Colonic mucosa (tissue), 4 donors: Measurements from ENCODE around the gene ZNF692. TPM values are rescaled to one million over a fixed set of nuclear protein-coding genes. Genes with fewer than 3 reads are reported as not detected.
A peak's percentile ranks its signal among the peaks of the same experiment; 100 is the strongest.

ENCODE experiments used
- DNase-seq: peaks from one replicate; pipeline ENCODE4 v3.0.0-alpha.2; 2020
- H3K27ac ChIP-seq: fragments of 200-600 bp; one replicate; pipeline ENCODE4 v1.8.0; 2021
- H3K27me3 ChIP-seq: fragments of 200-600 bp; one replicate; pipeline ENCODE4 v1.8.0; 2021
- H3K36me3 ChIP-seq: fragments of 200-600 bp; one replicate; pipeline ENCODE4 v1.8.0; 2021
- H3K4me1 ChIP-seq: fragments of 200-600 bp; one replicate; pipeline ENCODE4 v1.8.0; 2021; ENCODE audit warnings: mild to moderate bottlenecking
- H3K4me3 ChIP-seq: fragments of 200-600 bp; one replicate; pipeline ENCODE4 v1.8.0; 2021
- H3K9ac ChIP-seq, 2 donors: one replicate each; pipeline ENCODE4 v1.7.0; 2013; ENCODE audit warnings: control low read depth in 2 of 2, low read depth in 2 of 2, low read length in 2 of 2
- H3K9me3 ChIP-seq: fragments of 200-600 bp; one replicate; pipeline ENCODE4 v1.8.0; 2021
- CTCF ChIP-seq: fragments of 200-600 bp; IDR thresholded peaks from one replicate; pipeline ENCODE4 v1.8.0; 2022; ENCODE audit warnings: antibody characterized with exemption, mild to moderate bottlenecking
- intact Hi-C: fragments of 100-400 bp; cut with DNase I; formaldehyde crosslinking; loops from one replicate; pipeline ENCODE4 v1.14.1; 2022
- microRNA-seq: library from miRNA; unstranded; fragments of <30 nt; microRNA quantifications from one replicate; pipeline ENCODE4, GENCODE V29; 2019
- total RNA-seq, 2 donors: library from RNA; stranded (reverse); fragmentation: NEBNext Ultra II Directional in 1 of 2; extraction: Animal tissue kit (Norgen Biotek cat#: 25700) in 1 of 2; gene quantifications; one replicate each; pipeline ENCODE4 v1.2.1, GENCODE V29; 2021
- donor health status: healthy.
- donor health status: DM: no; HTN: no; CAD: no.
- donor health status: DM: no; HTN: no; CAD: no.

Gene ZNF692
- total RNA-seq, 2 donors from 2014 or later, result 20.9 to 46.9 TPM

GRCh38 chr1:248802454-248802853 lies 56.4 kb downstream of the ZNF692 start:
- DNase-seq, result peak; percentile 67
- no peak overlapping the region for H3K9ac ChIP-seq
- TF ChIP-seq CTCF, result no peak
- no peaks in the 10 kb centered on the region for H3K27me3 ChIP-seq
- H3K4me3 ChIP-seq, result no peak overlapping the region
- peaks cover 10% of the 10 kb centered on the region for H3K4me1 ChIP-seq
- intact Hi-C loops, result no loop called here
- no peaks in the 10 kb centered on the region for H3K9me3 ChIP-seq
- peak overlapping the region; percentile 44 for H3K27ac ChIP-seq
- no peaks in the 10 kb centered on the region for H3K36me3 ChIP-seq

DNA sequence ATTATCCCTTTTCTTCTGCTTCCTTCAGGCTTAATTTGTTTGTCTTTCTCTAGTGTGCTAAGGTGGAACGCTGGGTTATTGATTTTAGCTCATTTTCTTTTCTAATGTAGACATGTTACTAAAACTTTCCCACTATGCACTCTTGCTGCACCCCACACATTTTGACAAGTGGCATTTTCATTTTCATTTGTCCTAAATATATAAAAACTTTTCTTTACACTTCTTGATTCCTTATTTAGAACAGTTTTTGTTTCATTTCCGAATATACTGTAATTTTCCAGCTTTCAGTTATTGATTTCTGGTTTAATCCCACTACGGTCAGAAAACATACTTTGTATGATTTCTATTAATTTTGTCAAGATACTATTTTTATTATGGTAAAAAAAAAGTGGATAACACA lies 58.4 kb downstream of the ZNF692 start:
- H3K36me3 ChIP-seq, result no peaks in the 10 kb centered on the region
- peaks cover 8% of the 10 kb centered on the region for H3K4me1 ChIP-seq
- DNase-seq, result no peak
- H3K27ac ChIP-seq, result no peak overlapping the region
- no peak for TF ChIP-seq CTCF
- no peak overlapping the region for H3K9ac ChIP-seq
- H3K4me3 ChIP-seq, result no peak overlapping the region
- H3K27me3 ChIP-seq, result no peaks in the 10 kb centered on the region
- H3K9me3 ChIP-seq, result no peaks in the 10 kb centered on the region
- intact Hi-C loops, result no loop called here

Small RNAs within 50 kb of the gene (microRNA-seq; reads per million reads assigned to microRNA genes)
- 3.9 reads per million for gene MIR3124

Other genes with a start within 250 kb of the ZNF692 start
- gene OR2T11, start 224.0 kb downstream of the ZNF692 start, total RNA-seq, result not detected
- gene OR2T35, start 213.8 kb downstream of the ZNF692 start, total RNA-seq, result not detected
- gene OR2T27, start 203.6 kb downstream of the ZNF692 start, total RNA-seq, result not detected
- not detected for gene OR14I1, start 156.3 kb downstream of the ZNF692 start, total RNA-seq
- 100 to 1,000 TPM in 1 of 2 donors, 10 to 100 TPM in 1; 40.8 to 310 TPM for gene LYPD8, start 103.3 kb downstream of the ZNF692 start, total RNA-seq
- gene SH3BP5L, start 33.2 kb downstream of the ZNF692 start, total RNA-seq, result 10 to 100 TPM; 24.2 to 30.5 TPM
- 10 to 100 TPM; 27.8 to 57.4 TPM for gene ZNF672, start 20.9 kb downstream of the ZNF692 start, total RNA-seq
- 1 to 10 TPM; 7.2 to 8.4 TPM for gene PGBD2, start 47.1 kb upstream of the ZNF692 start, total RNA-seq